H1 (cell line): Measurements from ENCODE around the gene ZNF3. TPM values are rescaled to one million over a fixed set of nuclear protein-coding genes. Genes with fewer than 3 reads are reported as not detected.
A peak's percentile ranks its signal among the peaks of the same experiment; 100 is the strongest.

ENCODE experiments used
- CTCF ChIA-PET: fragments of 300-600 bp; sonication (Branson Sonifier 250); formaldehyde crosslinking; loops from one replicate; lab custom pipeline; 2021; ENCODE audit not compliant: partially characterized antibody; lab: Charles Lee
- POLR2A ChIA-PET: fragments of 300-600 bp; sonication (Branson Sonifier 250); formaldehyde crosslinking; loops from one replicate; lab custom pipeline; 2021; ENCODE audit warnings: inconsistent platforms; ENCODE audit not compliant: partially characterized antibody; lab: Charles Lee
- DNase-seq, 2 experiments: peaks; one replicate each; pipeline versions ENCODE4 v3.0.0 to v3.0.0-alpha.2; 2010 to 2022; ENCODE audit warnings: low spot score in 2 of 2, low read depth in 1 of 2, mixed read lengths in 1 of 2
- FAIRE-seq: peaks from 2 replicates; lab custom pipeline; 2011; peaks lifted over from hg19 to GRCh38; lab: Jason Lieb, UNC
- H2AFZ ChIP-seq: 2 replicates; pipeline ENCODE4 v1.8.1; 2012; ENCODE audit warnings: low read length, inconsistent platforms
- H2AK5ac ChIP-seq: 2 replicates; pipeline ENCODE4 v1.6.1; 2013; ENCODE audit warnings: low read depth, low read length
- H2BK120ac ChIP-seq: replicated peaks from 2 replicates; pipeline ENCODE3; 2013; ENCODE audit warnings: low read depth, low read length, inconsistent platforms
- H2BK12ac ChIP-seq: 2 replicates; pipeline ENCODE4 v1.6.1; 2013; ENCODE audit warnings: low read depth, low read length
- H2BK15ac ChIP-seq: 2 replicates; pipeline ENCODE4 v1.6.1; 2013; ENCODE audit warnings: low read length
- H2BK20ac ChIP-seq: 2 replicates; pipeline ENCODE4 v1.6.1; 2013; ENCODE audit warnings: low read length
- H2BK5ac ChIP-seq: 2 replicates; pipeline ENCODE4 v1.6.1; 2013; ENCODE audit warnings: low read depth, low read length
- H3K14ac ChIP-seq: 2 replicates; pipeline ENCODE4 v1.6.1; 2013; ENCODE audit warnings: inconsistent platforms; ENCODE audit not compliant: insufficient read length
- H3K18ac ChIP-seq: 2 replicates; pipeline ENCODE4 v1.6.1; 2013; ENCODE audit warnings: low read length; ENCODE audit errors: extremely low read depth
- H3K23ac ChIP-seq: 2 replicates; pipeline ENCODE4 v1.6.1; 2013; ENCODE audit warnings: inconsistent platforms; ENCODE audit not compliant: insufficient read length
- H3K23me2 ChIP-seq: 2 replicates; pipeline ENCODE4 v1.6.1; 2013; ENCODE audit warnings: low read depth, low read length
- H3K27ac ChIP-seq: 2 replicates; pipeline ENCODE4 v1.6.1; 2011; ENCODE audit warnings: low read depth, low read length, inconsistent platforms
- H3K27me3 ChIP-seq, 4 experiments: replicated peaks in 1 of 4; 1 replicate in 1 of 4; 2 replicates in 3 of 4; pipeline versions ENCODE4 v1.6.1 to v1.8.1; 2011 to 2013; ENCODE audit warnings: low read length in 3 of 4, mild to moderate bottlenecking in 3 of 4, inconsistent platforms in 2 of 4, mixed read lengths in 2 of 4, moderate library complexity in 1 of 4; ENCODE audit not compliant: control insufficient read depth in 3 of 4, insufficient read depth in 3 of 4; ENCODE audit errors: extremely low read depth in 1 of 4
- H3K36me3 ChIP-seq, 4 experiments: 2 replicates each; pipeline versions ENCODE4 v1.6.1 to v1.8.1; 2011 to 2013; ENCODE audit warnings: mild to moderate bottlenecking in 4 of 4, low read length in 3 of 4, moderate library complexity in 2 of 4, control low read depth in 1 of 4, inconsistent platforms in 1 of 4; ENCODE audit not compliant: insufficient read depth in 4 of 4, control insufficient read depth in 2 of 4
- H3K4ac ChIP-seq: replicated peaks from 2 replicates; pipeline ENCODE3; 2013; ENCODE audit warnings: low read length, low read depth, mixed read lengths, inconsistent platforms; ENCODE audit not compliant: insufficient read length
- H3K4me1 ChIP-seq, 4 experiments: replicated peaks in 1 of 4; 1 replicate in 1 of 4; 2 replicates in 3 of 4; pipeline versions ENCODE4 v1.6.1 to v1.8.1; 2011 to 2013; ENCODE audit warnings: low read length in 3 of 4, inconsistent platforms in 2 of 4, mixed read lengths in 1 of 4; ENCODE audit not compliant: insufficient read depth in 4 of 4, control insufficient read depth in 3 of 4
- H3K4me2 ChIP-seq, 2 experiments: 2 replicates each; pipeline versions ENCODE4 v1.6.1 to v1.8.1; 2011 to 2013; ENCODE audit warnings: low read depth in 2 of 2, low read length in 2 of 2, control low read depth in 1 of 2, inconsistent platforms in 1 of 2, mild to moderate bottlenecking in 1 of 2; ENCODE audit not compliant: insufficient read depth in 1 of 2
- H3K4me3 ChIP-seq, 4 experiments: fragments of 200-600, 300-600 bp in 1 of 4; sonication (generic), shearing (Covaris generic), sonication (Bioruptor Twin) in 1 of 4; 2 replicates each; pipeline versions ENCODE4 v1.5.1 to v1.8.1; 2011 to 2016; ENCODE audit warnings: low read length in 4 of 4, low read depth in 3 of 4, control low read depth in 2 of 4, inconsistent platforms in 2 of 4, mild to moderate bottlenecking in 2 of 4, mixed read lengths in 1 of 4, moderate library complexity in 1 of 4; ENCODE audit not compliant: insufficient read depth in 2 of 4; ENCODE audit errors: extremely low read depth in 1 of 4
- H3K56ac ChIP-seq: replicated peaks from 2 replicates; pipeline ENCODE3; 2013; ENCODE audit warnings: low read depth, mild to moderate bottlenecking, mixed read lengths, low read length, inconsistent platforms; ENCODE audit not compliant: insufficient read length
- H3K79me1 ChIP-seq: 2 replicates; pipeline ENCODE4 v1.6.1; 2013; ENCODE audit warnings: low read depth, low read length, control low read depth
- H3K79me2 ChIP-seq, 2 experiments: 2 replicates each; pipeline versions ENCODE4 v1.6.1 to v1.8.1; 2012 to 2013; ENCODE audit warnings: low read length in 2 of 2, mild to moderate bottlenecking in 2 of 2, inconsistent platforms in 1 of 2; ENCODE audit not compliant: insufficient read depth in 2 of 2, control insufficient read depth in 1 of 2
- H3K9ac ChIP-seq, 4 experiments: replicated peaks in 1 of 4; 1 replicate in 1 of 4; 2 replicates in 3 of 4; pipeline versions ENCODE4 v1.6.1 to v1.8.1; 2011 to 2013; ENCODE audit warnings: low read depth in 3 of 4, low read length in 3 of 4, control low read depth in 2 of 4, mild to moderate bottlenecking in 2 of 4, moderate library complexity in 2 of 4, inconsistent platforms in 1 of 4; ENCODE audit errors: extremely low read depth in 1 of 4
- H3K9me3 ChIP-seq, 2 experiments: 2 replicates each; pipeline versions ENCODE4 v1.6.1 to v1.8.1; 2012 to 2013; ENCODE audit warnings: mild to moderate bottlenecking in 2 of 2, moderate library complexity in 2 of 2, control low read depth in 1 of 2, inconsistent platforms in 1 of 2, low read depth in 1 of 2, low read length in 1 of 2, mixed read lengths in 1 of 2; ENCODE audit not compliant: insufficient read depth in 2 of 2
- H4K20me1 ChIP-seq, 2 experiments: replicated peaks in 1 of 2; 2 replicates each; pipeline versions ENCODE3 to v1.8.1; 2011 to 2013; ENCODE audit warnings: inconsistent platforms in 2 of 2, low read length in 2 of 2, mild to moderate bottlenecking in 1 of 2; ENCODE audit not compliant: insufficient read depth in 2 of 2, control insufficient read depth in 1 of 2
- H4K5ac ChIP-seq: 2 replicates; pipeline ENCODE4 v1.6.1; 2013; ENCODE audit warnings: low read length, low read depth, mixed read lengths, inconsistent platforms; ENCODE audit not compliant: insufficient read length
- H4K8ac ChIP-seq: 2 replicates; pipeline ENCODE4 v1.8.0; 2013; ENCODE audit warnings: mild to moderate bottlenecking, moderate library complexity, low read length, inconsistent platforms; ENCODE audit not compliant: insufficient read depth; ENCODE audit errors: extremely low read depth
- H4K91ac ChIP-seq: replicated peaks from 2 replicates; pipeline ENCODE3; 2013; ENCODE audit warnings: low read length, mixed read lengths, inconsistent platforms; ENCODE audit not compliant: insufficient read length
- CHD2 ChIP-seq: IDR thresholded peaks from 2 replicates; pipeline ENCODE4 v1.6.1; 2012; ENCODE audit warnings: low read length, improper control_type of control experiment
- CREB1 ChIP-seq: IDR thresholded peaks from 2 replicates; pipeline ENCODE4 v1.6.1; 2012; ENCODE audit warnings: inconsistent platforms
- CTBP2 ChIP-seq: IDR thresholded peaks from 2 replicates; pipeline ENCODE4 v1.7.0; 2011; ENCODE audit warnings: borderline replicate concordance, mild to moderate bottlenecking, moderate library complexity, mixed read lengths, low read length; ENCODE audit not compliant: insufficient read depth, insufficient read length
- E2F6 ChIP-seq: IDR thresholded peaks from 2 replicates; pipeline ENCODE4 v1.6.1; 2012; ENCODE audit warnings: inconsistent platforms
- EGR1 ChIP-seq: IDR thresholded peaks from 2 replicates; pipeline ENCODE4 v1.6.1; 2011; ENCODE audit warnings: low read depth, low read length, borderline replicate concordance
- EZH2 ChIP-seq: fragments of 200-600 bp; sonication (generic); IDR thresholded peaks from 2 replicates; pipeline ENCODE4 v1.7.1; 2012; ENCODE audit warnings: low read depth, mild to moderate bottlenecking, moderate library complexity, low read length, inconsistent platforms; ENCODE audit not compliant: severe bottlenecking
- FOSL1 ChIP-seq: IDR thresholded peaks from 2 replicates; pipeline ENCODE4 v1.6.1; 2011; ENCODE audit warnings: mild to moderate bottlenecking, low read depth, low read length, moderate library complexity; ENCODE audit not compliant: insufficient read depth
- NANOG ChIP-seq: IDR thresholded peaks from 2 replicates; pipeline ENCODE4 v1.6.1; 2011; ENCODE audit warnings: low read length, low read depth, mild to moderate bottlenecking, inconsistent platforms; ENCODE audit not compliant: insufficient read depth, poor library complexity, severe bottlenecking
- NRF1 ChIP-seq: IDR thresholded peaks from 2 replicates; pipeline ENCODE4 v1.6.1; 2011; ENCODE audit warnings: mild to moderate bottlenecking, low read depth, low read length, improper control_type of control experiment
- SP4 ChIP-seq: IDR thresholded peaks from 2 replicates; pipeline ENCODE4 v1.6.1; 2012; ENCODE audit warnings: low read length, inconsistent platforms
- WGBS, 2 experiments: shearing (Covaris generic) in 1 of 2; methylation state at CpG; one replicate each; pipeline versions ENCODE4 v1.1.6 to v1.1.7; 2013 to 2015; ENCODE audit warnings: low lambda C conversion rate in 2 of 2, mixed read lengths in 2 of 2, inconsistent platforms in 1 of 2, low coverage in 1 of 2, missing lambda C conversion rate in 1 of 2; ENCODE audit not compliant: insufficient replicate concordance in 2 of 2, insufficient coverage in 1 of 2, insufficient read length in 1 of 2; ENCODE audit errors: extremely low coverage in 1 of 2, missing lambda C conversion rate in 1 of 2; 5-methylcytosine and 5-hydroxymethylcytosine counted together
- polyA plus RNA-seq, 7 experiments: library from polyadenylated mRNA; depleted of rRNA in 3 of 7; stranded (reverse) in 5 of 7; unstranded in 2 of 7; fragments of >200 nt in 5 of 7; fragments of 200-250 nt in 2 of 7; gene quantifications; 1 replicate in 5 of 7; 2 replicates in 1 of 7; 4 replicates in 1 of 7; pipeline versions ENCODE4 v1.2.1 to v1.2.3, GENCODE V29; 2011 to 2013; ENCODE audit warnings: missing spikeins in 2 of 7, mixed read lengths in 2 of 7
- total RNA-seq: library from RNA; stranded (reverse); fragmentation: NEBNext Ultra II Directional; extraction: Animal tissue kit (Norgen Biotek cat#: 25700); gene quantifications from 2 replicates; pipeline ENCODE4 v1.2.1, GENCODE V29; 2021

ZNF3 gene
- total and polyA plus RNA-seq, 2 of the 8 experiments (the other 6 are each of a cell fraction or from before 2014, with no cell fraction given) = 26.9 to 49.1 TPM

DNA sequence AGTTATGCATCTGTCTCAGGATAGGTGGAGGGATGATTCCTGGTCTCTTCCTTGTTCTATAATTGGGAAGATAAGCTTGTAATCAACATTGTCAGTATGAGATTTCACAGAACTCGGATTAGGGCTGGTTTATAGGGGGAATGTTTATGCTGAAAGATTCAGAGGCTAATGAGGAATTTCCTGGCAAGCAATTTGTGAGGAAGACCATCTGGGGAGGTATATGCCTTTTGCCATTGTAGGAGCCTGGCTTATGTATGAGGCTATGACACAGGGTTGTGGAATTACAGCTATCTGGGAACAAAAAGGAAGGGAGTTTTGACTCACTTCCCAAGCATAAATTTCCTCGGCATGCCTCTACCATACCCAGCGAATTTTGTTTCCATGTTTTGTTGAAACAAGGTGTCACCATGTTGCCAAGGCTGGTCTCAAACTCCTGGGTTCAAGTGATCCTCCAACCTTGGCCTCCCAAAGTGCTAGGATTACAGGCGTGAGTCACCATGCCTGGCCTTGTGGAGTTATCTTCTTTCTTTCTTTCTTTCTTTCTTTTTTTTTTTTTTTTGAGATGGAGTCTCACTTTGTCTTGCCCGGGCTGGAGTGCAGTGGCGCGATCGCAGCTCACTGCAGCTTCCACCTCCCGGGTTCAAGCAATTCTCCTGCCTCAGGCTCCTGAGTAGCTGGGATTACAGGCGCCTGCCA lies 5.7 kb upstream of the ZNF3 start:
- Histone ChIP-seq H2BK12ac (no peak overlapping the region; the same call in 1 of the 2 replicates), H3K23ac (no peak overlapping the region), H2BK5ac (peak overlapping the region; percentile 5; the same call in 1 of the 2 replicates), H3K27ac (no peak overlapping the region), H4K5ac (no peak overlapping the region), H4K20me1 (peaks cover 2 to 3% of the 10 kb centered on the region in 2 experiments), H3K27me3 (no peaks in the 10 kb centered on the region), H4K8ac (no peak overlapping the region), H3K9ac (no peak overlapping the region), H2AFZ (no peak overlapping the region), H4K91ac (no peak overlapping the region), H3K79me1 (no peaks in the 10 kb centered on the region), H3K36me3 (peaks cover 9 to 20% (median 16%) of the 10 kb centered on the region in 4 experiments; a peak in 7 of 8 replicates), H3K23me2 (peaks cover 4% of the 10 kb centered on the region; the same call in 1 of the 2 replicates), H3K56ac (no peak overlapping the region), H3K4me1 (peaks cover 0 to 9% (median 2%) of the 10 kb centered on the region in 4 experiments; a peak in 2 of 7 replicates), H2AK5ac (no peak overlapping the region), H3K79me2 (peaks cover 0 to 6% of the 10 kb centered on the region in 2 experiments; a peak in 1 of 4 replicates), H2BK120ac (no peak overlapping the region), H2BK15ac (no peak overlapping the region), H3K4ac (no peak overlapping the region), H3K4me2 (no peak overlapping the region), H3K14ac (no peak overlapping the region)
- WGBS, 2 experiments = 92% methylated on average over 9 of the region's 10 CpGs; no CpG with 5 or more reads in 1 of the 2 experiments
- CTCF ChIA-PET = interaction anchor here (1.0 to 1.2 kb wide), 2 partner anchors 44 to 45 kb away, joined by 3 read pairs; no protein-coding TSS in a partner anchor
- FAIRE-seq = no peak
- POLR2A ChIA-PET = interaction anchor here (1.0 to 19.5 kb wide), 5 partner anchors 7 to 61 kb away, joined by 3 to 722 read pairs (median 7); partner anchors contain the start of genes AP4M1, LAMTOR4 and MCM7
- DNase-seq = no peak
- TF ChIP-seq FOSL1 = no peak
- TF ChIP-seq E2F6 = no peak
- no peak for TF ChIP-seq EZH2
- TF ChIP-seq NANOG = no peak
- no peak for TF ChIP-seq EGR1
- no peak for TF ChIP-seq CHD2
- TF ChIP-seq NRF1 = no peak
- no peak for TF ChIP-seq CREB1
- TF ChIP-seq CTBP2 = no peak
- TF ChIP-seq SP4 = no peak
- TF ChIP-seq, all 59 proteins: peak for 0
- Histone ChIP-seq H2BK20ac (no peak overlapping the region; the same call in 1 of the 2 replicates), H3K18ac (no peak overlapping the region), H3K9me3 (no peaks in the 10 kb centered on the region), H3K4me3 (no peak overlapping the region)
